K562 (cell line): Measurements from ENCODE around the gene DDX41. TPM values are rescaled to one million over a fixed set of nuclear protein-coding genes. Genes with fewer than 3 reads are reported as not detected.

Experiments used
- ATAC-seq: fragments of 200-7000 bp; cut with Tn5 transposase; 3 replicates; pipeline ENCODE4 v1.9.1; 2020; ENCODE audit warnings: moderate library complexity
- BruUV-seq: library from RNA; stranded (reverse); fragments of 400-500 nt; replicated peaks from 2 replicates; lab custom pipeline; 2021; lab: Mats Ljungman, UMichigan
- CTCF ChIA-PET: fragments of 300-600 bp; formaldehyde crosslinking; extraction: SDS; loops from one replicate; lab custom pipeline; 2021; ENCODE audit warnings: low intra/inter-chr PET ratio; lab: Yijun Ruan, JAX
- POLR2A ChIA-PET: fragments of 300-600, 350-650 bp; sonication (Branson Sonifier 250); formaldehyde crosslinking; extraction: SDS; loops from one replicate; lab custom pipeline; 2021; ENCODE audit warnings: antibody characterized with exemption, inconsistent platforms; lab: Yijun Ruan, JAX
- DNase-seq, 4 experiments: peaks; one replicate each; pipeline versions ENCODE4 v3.0.0 to v3.0.0-alpha.2; 2011 to 2018; ENCODE audit warnings: low spot score in 3 of 4, mixed read lengths in 3 of 4; ENCODE audit errors: extremely low read depth in 1 of 4
- FAIRE-seq: peaks from 2 replicates; lab custom pipeline; 2011; peaks lifted over from hg19 to GRCh38; lab: Jason Lieb, UNC
- H2AFZ ChIP-seq: 2 replicates; pipeline ENCODE4 v1.6.0; 2011; ENCODE audit warnings: low read depth, low read length, control low read depth, inconsistent platforms
- H3K27ac ChIP-seq: fragments of 200-600 bp; 3 replicates; pipeline ENCODE4 v1.8.0; 2011; ENCODE audit warnings: low read depth, mild to moderate bottlenecking, control low read depth, inconsistent platforms, low read length, moderate library complexity, mixed read lengths; ENCODE audit errors: extremely low read depth
- H3K27me3 ChIP-seq, 2 experiments: fragments of 300-600 bp in 1 of 2; 2 replicates in 1 of 2; 3 replicates in 1 of 2; pipeline versions ENCODE4 v1.6.0 to v1.8.0; 2011; ENCODE audit warnings: inconsistent platforms in 2 of 2, low read length in 2 of 2, mild to moderate bottlenecking in 1 of 2, mixed read lengths in 1 of 2, moderate library complexity in 1 of 2; ENCODE audit not compliant: control insufficient read depth in 2 of 2, insufficient read depth in 2 of 2
- H3K36me3 ChIP-seq: fragments of 300-600 bp; 3 replicates; pipeline ENCODE4 v1.8.0; 2011; ENCODE audit warnings: mild to moderate bottlenecking, low read length, inconsistent platforms; ENCODE audit not compliant: control insufficient read depth, insufficient read depth
- H3K4me1 ChIP-seq, 2 experiments: fragments of 200-600 bp in 1 of 2; replicated peaks in 1 of 2; 2 replicates in 1 of 2; 3 replicates in 1 of 2; pipeline versions ENCODE4 v1.5.1 to v1.8.0; 2011; ENCODE audit warnings: inconsistent platforms in 2 of 2, low read length in 2 of 2, mild to moderate bottlenecking in 1 of 2, mixed read lengths in 1 of 2, moderate library complexity in 1 of 2; ENCODE audit not compliant: control insufficient read depth in 2 of 2, insufficient read depth in 2 of 2
- H3K4me2 ChIP-seq: 2 replicates; pipeline ENCODE4 v1.6.1; 2011; ENCODE audit warnings: low read length, control low read depth, inconsistent platforms, mixed read lengths; ENCODE audit not compliant: insufficient read depth
- H3K4me3 ChIP-seq: fragments of 200-600 bp; sonication (generic), shearing (Covaris generic); 2 replicates; pipeline ENCODE4 v1.5.1; 2016; ENCODE audit warnings: control low read depth, inconsistent platforms
- H3K79me2 ChIP-seq: fragments of 200-600 bp; 3 replicates; pipeline ENCODE4 v1.8.0; 2011; ENCODE audit warnings: low read length, inconsistent platforms; ENCODE audit not compliant: control insufficient read depth, insufficient read depth
- H3K9ac ChIP-seq, 2 experiments: 2 replicates each; pipeline versions ENCODE4 v1.6.0 to v1.6.1; 2011; ENCODE audit warnings: low read depth in 2 of 2, low read length in 2 of 2, control low read depth in 1 of 2, inconsistent platforms in 1 of 2, mild to moderate bottlenecking in 1 of 2, mixed read lengths in 1 of 2; ENCODE audit not compliant: insufficient read depth in 1 of 2
- H3K9me1 ChIP-seq: one replicate; pipeline ENCODE4 v1.6.0; 2011; ENCODE audit warnings: inconsistent platforms, mild to moderate bottlenecking, low read length, moderate library complexity; ENCODE audit not compliant: control insufficient read depth, insufficient read depth
- H3K9me3 ChIP-seq: replicated peaks from 2 replicates; pipeline ENCODE4 v1.5.1; 2011; ENCODE audit warnings: low read depth, low read length, inconsistent platforms; ENCODE audit not compliant: control insufficient read depth, insufficient read depth
- H4K20me1 ChIP-seq: replicated peaks from 2 replicates; pipeline ENCODE4 v1.6.1; 2011; ENCODE audit warnings: low read length, inconsistent platforms, mixed read lengths; ENCODE audit not compliant: control insufficient read depth, insufficient read depth
- MTF1 ChIP-seq: fragments of 250-450 bp; sonication (Bioruptor Pico); IDR thresholded peaks from 2 replicates; pipeline ENCODE4 v1.9.0; 2021; ENCODE audit warnings: moderate library complexity, mild to moderate bottlenecking, inconsistent platforms, borderline replicate concordance
- NELFE ChIP-seq: IDR thresholded peaks from 2 replicates; pipeline ENCODE4 v1.6.1; 2011; ENCODE audit warnings: mild to moderate bottlenecking; ENCODE audit not compliant: insufficient read depth, insufficient read length
- POLR2G ChIP-seq: fragments of 200-400 bp; formaldehyde crosslinking; IDR thresholded peaks from 2 replicates; pipeline ENCODE4 v1.6.1; 2017; ENCODE audit warnings: low read depth, mild to moderate bottlenecking, antibody characterized with exemption, low read length, moderate library complexity
- RFX7 ChIP-seq: fragments of 250-450 bp; sonication (Bioruptor Pico); IDR thresholded peaks from 2 replicates; pipeline ENCODE4 v1.5.1; 2021; ENCODE audit warnings: mild to moderate bottlenecking
- SNRNP70 ChIP-seq: fragments of 200-400 bp; formaldehyde crosslinking; optimal IDR thresholded peaks from 2 replicates; pipeline ENCODE3; 2017; ENCODE audit warnings: low read depth, low read length
- STAG1 ChIP-seq: sonication (generic); formaldehyde crosslinking; IDR thresholded peaks from 2 replicates; pipeline ENCODE4 v1.5.0; 2020; ENCODE audit warnings: missing genetic modification reagents, borderline replicate concordance
- TCF15 ChIP-seq: fragments of 250-450 bp; sonication (Bioruptor Pico); IDR thresholded peaks from 2 replicates; pipeline ENCODE4 v1.8.0; 2022; ENCODE audit warnings: moderate library complexity, mild to moderate bottlenecking, inconsistent platforms
- ZNF124 ChIP-seq: sonication (generic); formaldehyde crosslinking; IDR thresholded peaks from 2 replicates; pipeline ENCODE4 v1.8.1; 2022; ENCODE audit warnings: missing genetic modification reagents
- WGBS: fragments of 100-300 bp; shearing (Covaris generic); methylation state at CpG from one replicate; pipeline ENCODE4 v1.1.6; 2016; ENCODE audit warnings: low coverage, mixed read lengths; ENCODE audit not compliant: insufficient coverage; ENCODE audit errors: missing lambda C conversion rate; 5-methylcytosine and 5-hydroxymethylcytosine counted together
- in situ Hi-C: fragments of 300-500 bp; cut with MboI; formaldehyde crosslinking; loops from 4 replicates; pipeline ENCODE4 v1.15.0; 2018; ENCODE audit warnings: inconsistent platforms, mixed read lengths
- intact Hi-C: fragments of 100-400 bp; cut with micrococcal nuclease; formaldehyde crosslinking; loops from 2 replicates; pipeline ENCODE4 v1.14.2; 2022
- polyA plus RNA-seq, 8 experiments: library from polyadenylated mRNA; depleted of rRNA in 4 of 8; stranded (reverse) in 5 of 8; unstranded in 3 of 8; fragments of >200 nt; fragmentation: Nextera tagmentation in 2 of 8; fragmentation: Illumina TruSeq in 1 of 8; extraction: Ambion mirVana in 2 of 8; extraction: Trizol in 1 of 8; gene quantifications; 2 replicates each; pipeline versions ENCODE4 v1.2.1 to v1.2.3, GENCODE V29; 2011 to 2014; ENCODE audit warnings: inconsistent platforms in 1 of 8, missing spikeins in 1 of 8
- total RNA-seq, 7 experiments: library from RNA; depleted of rRNA in 6 of 7; stranded (reverse); fragments of >200 nt in 6 of 7; fragmentation: Illumina TruSeq in 2 of 7; extraction: Trizol in 2 of 7; gene quantifications; 2 replicates each; pipeline versions ENCODE4 v1.2.1 to v1.2.3, GENCODE V29; 2011 to 2021; ENCODE audit warnings: low replicate concordance in 1 of 7

Gene DDX41
- total and polyA plus RNA-seq, 9 of the 15 experiments (the other 6 are each of a cell fraction or from before 2014, with no cell fraction given), result 38.2 to 284 (median 116) TPM

- no peak overlapping the region for H2AFZ ChIP-seq
- intact Hi-C loops, result no loop called here
- H3K4me3 ChIP-seq, result no peak overlapping the region
- no peak overlapping the region; the same call in 2 of the 3 replicates for H3K27ac ChIP-seq
- WGBS, result 92% methylated on average over 21 of the region's 27 CpGs
- no peak overlapping the region; a peak in 1 of 4 replicates for H3K9ac ChIP-seq
- peaks cover 17% of the 10 kb centered on the region for H4K20me1 ChIP-seq
- FAIRE-seq (no peak), ATAC-seq (no peak), DNase-seq (no peak)
- POLR2A ChIA-PET, result interaction anchor here (0.5 to 4.9 kb wide), 5 partner anchors 9 to 821 kb away, joined by 4 to 28 read pairs (median 6); partner anchors contain the start of gene DDX41
- H3K27me3 ChIP-seq, result no peaks in the 10 kb centered on the region
- no TSS peak for BruUV-seq
- TF ChIP-seq POLR2G, result peak; percentile 51; the same call in 1 of the 2 replicates
- TF ChIP-seq TCF15, result no peak
- TF ChIP-seq, all 486 proteins: peak for 1
- H3K4me2 ChIP-seq, result no peak overlapping the region
- peaks cover 24 to 28% of the 10 kb centered on the region in 2 experiments for H3K4me1 ChIP-seq
- in situ Hi-C loops, result no loop called here
- CTCF ChIA-PET, result no interaction called here
- H3K9me3 ChIP-seq, result no peaks in the 10 kb centered on the region
- H3K9me1 ChIP-seq, result peaks cover 3% of the 10 kb centered on the region
- peaks cover 88% of the 10 kb centered on the region for H3K36me3 ChIP-seq
- H3K79me2 ChIP-seq, result no peaks in the 10 kb centered on the region
Observed at GRCh38 chr5:177531209-177531940, 14.6 kb upstream of the DDX41 start.

- POLR2A ChIA-PET, result interaction anchor here (0.5 to 4.9 kb wide), 6 partner anchors 8 to 821 kb away, joined by 3 to 28 read pairs (median 6); partner anchors contain the start of gene DDX41
- peaks cover 88% of the 10 kb centered on the region for H3K36me3 ChIP-seq
Observed at GRCh38 chr5:177530638-177531037, 13.9 kb upstream of the DDX41 start.

More at GRCh38 chr5:177530638-177531037, 13.9 kb upstream of the DDX41 start:
- no peak overlapping the region for H3K4me2 ChIP-seq
- H2AFZ ChIP-seq, result no peak overlapping the region
- DNase-seq (no peak), FAIRE-seq (no peak), ATAC-seq (no peak)
- WGBS, result 74% methylated on average over 3 of the region's 3 CpGs
- intact Hi-C loops (no loop called here), in situ Hi-C loops (no loop called here)
- H3K4me1 ChIP-seq, result peaks cover 24 to 28% of the 10 kb centered on the region in 2 experiments
- 0 out of 4 replicates have a peak overlapping the region, but pooled peaks of 1 of the 2 experiments have one; percentile 29 for H3K9ac ChIP-seq
- H3K9me3 ChIP-seq, result no peaks in the 10 kb centered on the region
- H4K20me1 ChIP-seq, result peaks cover 17% of the 10 kb centered on the region
- H3K9me1 ChIP-seq, result peaks cover 3% of the 10 kb centered on the region
- H3K27me3 ChIP-seq, result no peaks in the 10 kb centered on the region
- H3K79me2 ChIP-seq, result no peaks in the 10 kb centered on the region
- no TSS peak for BruUV-seq
- H3K27ac ChIP-seq, result no peak overlapping the region; the same call in 2 of the 3 replicates
- TF ChIP-seq MTF1 (CRISPR knock-in tag) (no peak), ZNF124 (CRISPR knock-in tag) (no peak), NELFE (no peak), SNRNP70 (no peak), RFX7 (CRISPR knock-in tag) (no peak), STAG1 (CRISPR knock-in tag) (no peak)
- H3K4me3 ChIP-seq, result no peak overlapping the region
- CTCF ChIA-PET, result no interaction called here
